ENCODE measurements around the gene HRH1.
"Not testable (repeated sequence)": the region's sequence is repeated elsewhere in the genome, so short reads cannot be mapped to it uniquely, and the experiment has no call there.

HRH1 gene

GRCh38 chr3:11213810-11214450, 59.6 kb downstream of the HRH1 start:
- Histone ChIP-seq H3K36me3 (replicated peaks) (no peaks in the 10 kb centered on the region), H3K4me1 (no peaks in the 10 kb centered on the region), H3K27me3 (ENCODE audit: low read depth) (peaks cover 2% of the 10 kb centered on the region; the same call in 1 of the 2 replicates), H3K4me3 (no peak overlapping the region), H3K9me3 (no peaks in the 10 kb centered on the region)
- in situ Hi-C loops (cut with MboI; ENCODE audit: low sequenced_read_pairs), result no loop called here
- no peak for DNase-seq (ENCODE audit: low spot score in 2 of 2)

- H3K9me3 ChIP-seq, result no peaks in the 10 kb centered on the region
- H3K27me3 ChIP-seq (ENCODE audit: low read depth), result peaks cover 2% of the 10 kb centered on the region; the same call in 1 of the 2 replicates
- in situ Hi-C loops (cut with MboI; ENCODE audit: low sequenced_read_pairs), result no loop called here
- no peaks in the 10 kb centered on the region for H3K4me1 ChIP-seq
- no peak overlapping the region for H3K4me3 ChIP-seq
- H3K36me3 ChIP-seq (replicated peaks), result no peaks in the 10 kb centered on the region
- no peak for DNase-seq (ENCODE audit: low spot score in 2 of 2)
Measured at GRCh38 chr3:11214451-11214978, 60.2 kb downstream of the HRH1 start.

- H3K27me3 ChIP-seq (ENCODE audit: low read depth); in situ Hi-C loops (cut with MboI; ENCODE audit: low sequenced_read_pairs); H3K4me1 ChIP-seq; DNase-seq (ENCODE audit: low spot score in 2 of 2); H3K4me3 ChIP-seq; H3K36me3 ChIP-seq (replicated peaks); H3K9me3 ChIP-seq: not testable (repeated sequence)
Measured at GRCh38 chr3:11217370-11217769, 63.1 kb downstream of the HRH1 start.

GRCh38 chr3:11220230-11220629, 65.9 kb downstream of the HRH1 start:
- no peaks in the 10 kb centered on the region for H3K9me3 ChIP-seq
- H3K4me1 ChIP-seq, result no peaks in the 10 kb centered on the region
- DNase-seq (ENCODE audit: low spot score in 2 of 2), result no peak
- peaks cover 2% of the 10 kb centered on the region; the same call in 1 of the 2 replicates for H3K27me3 ChIP-seq (ENCODE audit: low read depth)
- H3K36me3 ChIP-seq (replicated peaks), result no peaks in the 10 kb centered on the region
- in situ Hi-C loops (cut with MboI; ENCODE audit: low sequenced_read_pairs), result no loop called here
- H3K4me3 ChIP-seq, result no peak overlapping the region

- DNase-seq (ENCODE audit: low spot score in 2 of 2), result no peak
Measured at GRCh38 chr3:11221818-11222415, 67.6 kb downstream of the HRH1 start.

GRCh38 chr3:11224010-11224409, 69.7 kb downstream of the HRH1 start:
- H3K36me3 ChIP-seq (replicated peaks), result no peaks in the 10 kb centered on the region
- in situ Hi-C loops (cut with MboI; ENCODE audit: low sequenced_read_pairs), result no loop called here
- H3K27me3 ChIP-seq (ENCODE audit: low read depth), result no peaks in the 10 kb centered on the region; the same call in 1 of the 2 replicates
- no peaks in the 10 kb centered on the region for H3K4me1 ChIP-seq
- H3K4me3 ChIP-seq, result no peak overlapping the region
- H3K9me3 ChIP-seq, result no peaks in the 10 kb centered on the region
- no peak for DNase-seq (ENCODE audit: low spot score in 2 of 2)

More at GRCh38 chr3:11221818-11222415, 67.6 kb downstream of the HRH1 start:
- Histone ChIP-seq H3K4me1 (no peaks in the 10 kb centered on the region), H3K9me3 (no peaks in the 10 kb centered on the region), H3K36me3 (replicated peaks) (no peaks in the 10 kb centered on the region), H3K27me3 (ENCODE audit: low read depth) (no peaks in the 10 kb centered on the region; the same call in 1 of the 2 replicates), H3K4me3 (no peak overlapping the region)
- in situ Hi-C loops (cut with MboI; ENCODE audit: low sequenced_read_pairs), result no loop called here

GRCh38 chr3:11224870-11225229, 70.6 kb downstream of the HRH1 start:
- Histone ChIP-seq H3K27me3 (ENCODE audit: low read depth) (no peaks in the 10 kb centered on the region; the same call in 1 of the 2 replicates), H3K36me3 (replicated peaks) (no peaks in the 10 kb centered on the region), H3K4me1 (no peaks in the 10 kb centered on the region), H3K4me3 (no peak overlapping the region), H3K9me3 (no peaks in the 10 kb centered on the region)
- no peak for DNase-seq (ENCODE audit: low spot score in 2 of 2)
- in situ Hi-C loops (cut with MboI; ENCODE audit: low sequenced_read_pairs), result no loop called here

- Histone ChIP-seq H3K36me3 (replicated peaks) (no peaks in the 10 kb centered on the region), H3K4me1 (no peaks in the 10 kb centered on the region), H3K27me3 (ENCODE audit: low read depth) (peaks cover 2% of the 10 kb centered on the region; the same call in 1 of the 2 replicates), H3K4me3 (no peak overlapping the region), H3K9me3 (no peaks in the 10 kb centered on the region)
- in situ Hi-C loops (cut with MboI; ENCODE audit: low sequenced_read_pairs), result no loop called here
- DNase-seq (ENCODE audit: low spot score in 2 of 2), result no peak
Measured at GRCh38 chr3:11226042-11226370, 71.7 kb downstream of the HRH1 start.

GRCh38 chr3:11228041-11228440, 73.7 kb downstream of the HRH1 start:
- Histone ChIP-seq H3K27me3 (ENCODE audit: low read depth) (peaks cover 5% of the 10 kb centered on the region), H3K9me3 (no peaks in the 10 kb centered on the region), H3K4me3 (no peak overlapping the region), H3K4me1 (no peaks in the 10 kb centered on the region), H3K36me3 (replicated peaks) (no peaks in the 10 kb centered on the region)
- no peak for DNase-seq (ENCODE audit: low spot score in 2 of 2)
- in situ Hi-C loops (cut with MboI; ENCODE audit: low sequenced_read_pairs), result no loop called here

GRCh38 chr3:11230125-11230524, 75.8 kb downstream of the HRH1 start:
- H3K9me3 ChIP-seq, result no peaks in the 10 kb centered on the region
- no peaks in the 10 kb centered on the region for H3K36me3 ChIP-seq (replicated peaks)
- peaks cover 5% of the 10 kb centered on the region for H3K27me3 ChIP-seq (ENCODE audit: low read depth)
- H3K4me1 ChIP-seq, result no peaks in the 10 kb centered on the region
- no peak for DNase-seq (ENCODE audit: low spot score in 2 of 2)
- in situ Hi-C loops (cut with MboI; ENCODE audit: low sequenced_read_pairs), result no loop called here
- H3K4me3 ChIP-seq, result no peak overlapping the region

- Histone ChIP-seq H3K36me3 (replicated peaks) (no peaks in the 10 kb centered on the region), H3K27me3 (ENCODE audit: low read depth) (peaks cover 5% of the 10 kb centered on the region), H3K4me3 (no peak overlapping the region), H3K9me3 (no peaks in the 10 kb centered on the region), H3K4me1 (no peaks in the 10 kb centered on the region)
- in situ Hi-C loops (cut with MboI; ENCODE audit: low sequenced_read_pairs), result no loop called here
- DNase-seq (ENCODE audit: low spot score in 2 of 2), result no peak
Measured at GRCh38 chr3:11230832-11231231, 76.5 kb downstream of the HRH1 start.

GRCh38 chr3:11235385-11235784, 81.1 kb downstream of the HRH1 start:
- in situ Hi-C loops (cut with MboI; ENCODE audit: low sequenced_read_pairs), result no loop called here
- H3K27me3 ChIP-seq (ENCODE audit: low read depth), result peaks cover 3% of the 10 kb centered on the region

GRCh38 chr3:11236588-11237461, 82.5 kb downstream of the HRH1 start:
- no peaks in the 10 kb centered on the region for H3K36me3 ChIP-seq (replicated peaks)
- H3K27me3 ChIP-seq (ENCODE audit: low read depth), result peaks cover 2% of the 10 kb centered on the region
- no peaks in the 10 kb centered on the region for H3K9me3 ChIP-seq
- in situ Hi-C loops (cut with MboI; ENCODE audit: low sequenced_read_pairs), result no loop called here
- H3K4me1 ChIP-seq, result no peaks in the 10 kb centered on the region
- peak; percentile 20 to 79 for DNase-seq (ENCODE audit: low spot score in 2 of 2)
- H3K4me3 ChIP-seq, result no peak overlapping the region

More at GRCh38 chr3:11235385-11235784, 81.1 kb downstream of the HRH1 start:
- Histone ChIP-seq H3K4me1 (no peaks in the 10 kb centered on the region), H3K36me3 (replicated peaks) (no peaks in the 10 kb centered on the region), H3K4me3 (no peak overlapping the region), H3K9me3 (no peaks in the 10 kb centered on the region)
- DNase-seq (ENCODE audit: low spot score in 2 of 2), result no peak

- H3K9me3 ChIP-seq, result no peaks in the 10 kb centered on the region
- no peaks in the 10 kb centered on the region for H3K27me3 ChIP-seq (ENCODE audit: low read depth)
- no peak overlapping the region for H3K4me3 ChIP-seq
- H3K4me1 ChIP-seq, result no peaks in the 10 kb centered on the region
- in situ Hi-C loops (cut with MboI; ENCODE audit: low sequenced_read_pairs), result no loop called here
- DNase-seq (ENCODE audit: low spot score in 2 of 2), result no peak
- H3K36me3 ChIP-seq (replicated peaks), result no peaks in the 10 kb centered on the region
Measured at GRCh38 chr3:11238060-11238459, 83.8 kb downstream of the HRH1 start.
